AG10803 (cell line): ENCODE measurements around the gene U2AF2.

Source experiments
- DNase-seq: peaks from one replicate; pipeline ENCODE4 v3.0.0; 2010; ENCODE audit warnings: low read depth
- H3K4me3 ChIP-seq: 2 replicates; pipeline ENCODE4 v1.5.1; 2011; ENCODE audit warnings: mild to moderate bottlenecking, low read length, control low read depth
- TF ChIP-seq, protein P1 (sequence below): conservative IDR thresholded peaks from 2 replicates; pipeline ENCODE4 v1.5.1; 2011; ENCODE audit warnings: mild to moderate bottlenecking, low read length, control low read depth, inconsistent platforms

The U2AF2 gene

DNA sequence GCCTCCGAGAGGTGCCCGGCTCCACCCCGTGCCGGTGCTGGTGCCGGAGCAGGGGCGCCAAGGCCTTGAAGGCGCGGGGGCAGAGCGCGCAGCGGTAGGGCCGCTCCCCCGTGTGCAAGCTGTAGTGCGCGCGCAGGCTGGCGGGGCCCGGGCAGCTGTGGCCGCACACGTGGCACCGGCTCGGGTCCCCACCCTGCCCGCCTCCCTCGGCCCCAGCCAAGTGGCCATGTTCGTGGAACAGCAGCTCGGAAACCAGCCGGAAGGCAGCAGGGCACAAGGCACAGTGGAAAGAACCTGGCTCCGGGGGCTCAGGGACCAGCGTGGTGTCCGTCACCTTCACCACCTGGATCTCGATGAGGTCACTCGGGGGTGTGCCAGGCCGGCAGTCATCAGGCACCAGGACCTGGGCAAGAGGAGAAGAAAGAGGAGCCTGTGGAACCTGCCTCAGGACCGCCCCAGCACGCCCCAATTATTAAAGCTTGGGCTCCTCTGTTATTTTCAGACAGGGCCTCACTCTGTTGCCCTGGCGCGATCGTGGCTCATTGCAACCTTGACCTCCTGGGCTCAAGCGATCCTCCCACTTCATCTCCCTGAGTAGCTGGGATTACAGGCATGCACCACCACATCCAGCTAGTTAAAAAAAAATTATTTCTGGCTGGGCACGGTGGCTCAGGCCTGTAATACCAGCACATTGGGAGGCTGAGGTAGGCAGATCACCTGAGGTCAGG lies 32.4 kb upstream of the U2AF2 start:
- no peak overlapping the region for H3K4me3 ChIP-seq
- TF ChIP-seq, protein P1, sequence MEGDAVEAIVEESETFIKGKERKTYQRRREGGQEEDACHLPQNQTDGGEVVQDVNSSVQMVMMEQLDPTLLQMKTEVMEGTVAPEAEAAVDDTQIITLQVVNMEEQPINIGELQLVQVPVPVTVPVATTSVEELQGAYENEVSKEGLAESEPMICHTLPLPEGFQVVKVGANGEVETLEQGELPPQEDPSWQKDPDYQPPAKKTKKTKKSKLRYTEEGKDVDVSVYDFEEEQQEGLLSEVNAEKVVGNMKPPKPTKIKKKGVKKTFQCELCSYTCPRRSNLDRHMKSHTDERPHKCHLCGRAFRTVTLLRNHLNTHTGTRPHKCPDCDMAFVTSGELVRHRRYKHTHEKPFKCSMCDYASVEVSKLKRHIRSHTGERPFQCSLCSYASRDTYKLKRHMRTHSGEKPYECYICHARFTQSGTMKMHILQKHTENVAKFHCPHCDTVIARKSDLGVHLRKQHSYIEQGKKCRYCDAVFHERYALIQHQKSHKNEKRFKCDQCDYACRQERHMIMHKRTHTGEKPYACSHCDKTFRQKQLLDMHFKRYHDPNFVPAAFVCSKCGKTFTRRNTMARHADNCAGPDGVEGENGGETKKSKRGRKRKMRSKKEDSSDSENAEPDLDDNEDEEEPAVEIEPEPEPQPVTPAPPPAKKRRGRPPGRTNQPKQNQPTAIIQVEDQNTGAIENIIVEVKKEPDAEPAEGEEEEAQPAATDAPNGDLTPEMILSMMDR, result no peak
- DNase-seq, result no peak

DNA sequence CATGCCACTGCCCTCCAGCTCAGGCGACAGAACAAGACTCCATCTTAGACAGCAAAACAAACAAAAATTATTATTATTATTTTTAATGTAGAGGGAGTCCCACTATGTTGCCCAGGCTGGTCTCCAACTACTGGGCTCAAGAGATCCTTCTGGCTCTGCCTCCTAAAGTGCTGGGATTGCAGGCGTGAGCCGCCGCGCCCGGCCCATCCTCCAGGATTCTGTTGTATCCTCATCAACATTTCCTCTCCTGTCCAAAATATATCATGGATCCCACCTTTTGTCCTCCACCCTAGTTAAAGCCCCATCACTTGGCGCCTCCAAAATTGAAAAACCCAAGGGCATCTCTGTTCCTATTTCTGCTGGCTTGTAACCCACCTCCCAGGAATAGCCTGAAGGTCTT lies 31.7 kb upstream of the U2AF2 start:
- H3K4me3 ChIP-seq, result no peak overlapping the region
- TF ChIP-seq, protein P1, result no peak
- no peak for DNase-seq

DNA sequence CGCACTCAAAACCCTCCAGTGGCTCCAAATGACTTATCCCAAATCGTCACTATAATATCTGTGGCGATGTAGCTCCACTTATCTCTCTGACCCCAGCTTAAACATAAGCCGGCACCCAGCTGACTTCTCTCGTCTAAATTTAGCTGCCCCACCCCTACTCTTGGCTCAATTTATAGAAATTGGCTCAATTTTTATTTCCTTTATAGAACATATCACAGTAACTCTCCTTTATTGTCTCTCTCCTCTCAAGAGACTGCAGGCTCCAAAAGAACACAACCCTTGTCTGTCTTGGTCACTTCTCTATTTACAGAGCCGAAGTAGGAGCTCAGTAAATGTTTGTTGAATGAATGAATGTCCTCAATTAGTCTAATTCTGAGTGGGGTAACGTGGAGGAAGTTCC lies 31.3 kb upstream of the U2AF2 start:
- TF ChIP-seq, protein P1, result no peak
- no peak for DNase-seq
- H3K4me3 ChIP-seq, result peak overlapping the region; percentile 40

DNA sequence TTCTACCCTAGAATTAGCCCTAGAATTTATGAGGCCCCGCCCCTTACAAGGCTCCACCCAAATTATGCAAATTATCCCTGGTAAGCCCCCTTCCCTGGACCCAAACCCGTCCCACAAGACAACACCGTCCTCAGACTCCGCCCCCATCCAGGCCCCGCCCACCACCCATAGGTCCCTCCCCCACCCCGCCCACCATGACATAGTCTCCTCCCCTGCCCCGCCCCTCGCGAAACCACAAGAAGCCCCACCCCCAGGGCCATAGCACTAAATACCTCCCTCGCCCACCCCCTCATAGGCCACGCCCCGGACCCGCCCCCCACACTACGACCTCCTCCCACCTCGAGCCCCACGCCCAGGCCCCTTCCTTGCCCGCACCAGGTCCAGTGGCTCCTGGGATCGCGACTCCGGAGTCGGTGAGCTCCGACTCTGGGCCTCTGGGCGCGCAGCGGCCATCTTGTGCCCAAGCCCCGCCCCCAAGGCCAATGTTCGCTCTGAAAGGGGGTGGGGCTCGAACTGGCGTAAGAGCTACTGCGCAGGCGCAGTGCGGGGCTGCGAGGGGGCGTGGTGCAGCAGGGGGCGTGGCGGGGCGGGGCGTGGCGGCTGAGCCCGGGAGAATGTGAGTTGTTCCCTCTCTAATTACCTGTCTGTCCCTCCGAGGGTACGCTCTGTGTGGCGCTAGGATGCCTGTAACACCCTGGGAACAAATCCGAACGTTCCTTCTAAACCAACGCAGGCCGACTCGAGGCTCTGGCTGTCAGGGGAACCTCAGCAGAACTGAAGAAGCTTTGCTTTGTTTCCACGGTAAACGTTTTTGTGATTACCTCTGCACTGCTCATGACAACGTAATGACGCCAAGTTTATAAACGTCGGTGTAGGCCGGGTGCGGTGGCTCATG lies 30.5 kb upstream of the U2AF2 start, which contains the start of gene ZNF784:
Gene ZNF784 (minus strand): TSS at position 458 of the 895 bp plus-strand sequence. CDS start 5 bp downstream, at position 453.
- DNase-seq, result peak; percentile 88
- TF ChIP-seq, protein P1, result no peak

DNA sequence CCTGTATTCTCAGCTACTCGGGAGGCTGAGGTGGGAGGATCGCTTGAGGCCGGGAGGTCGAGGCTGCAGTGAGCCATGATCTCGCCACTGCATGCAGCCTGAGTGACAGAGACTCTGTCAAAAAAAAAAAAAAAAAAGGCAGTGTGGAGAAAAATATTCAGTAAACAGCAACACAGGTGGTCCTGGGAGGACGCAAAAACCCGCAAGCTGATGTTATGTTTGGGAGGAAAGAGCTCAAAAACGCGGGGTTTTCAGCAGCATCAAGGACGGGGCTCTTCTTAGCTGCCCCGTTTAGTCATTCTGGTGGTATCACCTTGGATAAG lies 29.9 kb upstream of the U2AF2 start:
- no peak for DNase-seq

More for the DNA sequence above, 30.5 kb upstream of the U2AF2 start, which contains the start of gene ZNF784:
- H3K4me3 ChIP-seq, result peak within 1 kb of the TSS; percentile 75

DNA sequence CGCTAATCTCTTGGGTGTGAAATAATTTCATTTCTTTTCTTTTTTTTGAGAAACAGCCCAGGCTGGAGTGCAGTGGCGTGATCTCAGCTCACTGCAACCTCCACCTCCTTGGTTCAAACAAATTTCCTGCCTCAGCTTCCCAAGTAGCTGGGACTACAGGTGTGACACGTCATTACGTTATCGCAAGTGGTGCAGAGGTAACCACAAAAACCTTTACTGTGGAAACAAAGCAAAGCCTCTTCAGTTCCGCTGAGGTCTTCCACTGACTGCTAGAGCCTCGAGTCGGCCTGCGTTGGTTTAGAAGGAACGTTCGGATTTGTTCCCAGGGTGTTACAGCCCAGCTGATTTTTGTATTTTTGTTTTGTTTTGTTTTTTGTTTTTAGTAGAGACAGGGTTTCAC lies 28.5 kb upstream of the U2AF2 start:
- TF ChIP-seq, protein P1, result no peak
- DNase-seq, result no peak
- H3K4me3 ChIP-seq, result no peak overlapping the region

More for the DNA sequence above, 29.9 kb upstream of the U2AF2 start:
- peak overlapping the region; percentile 75 for H3K4me3 ChIP-seq
- TF ChIP-seq, protein P1, result no peak
